PFSK-1 (cell line): ENCODE measurements around the gene ODF2.

ENCODE experiments used
- POLR2AphosphoS5 ChIP-seq: IDR thresholded peaks from 2 replicates; pipeline ENCODE4 v1.6.1; 2012; ENCODE audit warnings: low read depth, mild to moderate bottlenecking, control low read depth, low read length, moderate library complexity
- TF ChIP-seq, protein P1 (sequence below), 2 experiments: IDR thresholded peaks; 2 replicates each; pipeline versions ENCODE4 v1.6.1 to v1.8.0; 2011 to 2012; ENCODE audit warnings: low read depth in 2 of 2, low read length in 2 of 2, control low read depth in 1 of 2, inconsistent platforms in 1 of 2, mild to moderate bottlenecking in 1 of 2, moderate library complexity in 1 of 2; ENCODE audit not compliant: insufficient read depth in 1 of 2

DNA sequence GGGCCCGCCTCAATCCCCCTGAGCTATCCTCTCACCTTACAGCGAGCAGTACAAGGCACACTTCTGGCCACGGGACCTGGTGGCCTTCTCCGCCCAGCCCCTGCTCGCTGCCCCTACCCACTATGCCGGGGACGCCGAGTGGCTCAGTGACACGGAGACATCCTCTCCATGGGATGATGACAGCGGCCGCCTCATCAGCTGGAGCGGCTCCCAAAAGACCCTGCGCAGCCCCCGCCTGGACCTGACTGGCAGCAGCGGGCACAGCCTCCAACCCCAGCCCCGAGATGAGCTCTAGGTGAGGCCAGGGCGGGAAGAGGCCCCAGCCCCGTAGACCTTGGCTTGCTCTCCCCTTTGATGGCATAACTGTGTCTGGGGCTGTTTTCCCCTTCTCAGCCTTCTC, 20.2 kb upstream of the ODF2 start:
- no peak for TF ChIP-seq POLR2AphosphoS5
- TF ChIP-seq, protein P1, sequence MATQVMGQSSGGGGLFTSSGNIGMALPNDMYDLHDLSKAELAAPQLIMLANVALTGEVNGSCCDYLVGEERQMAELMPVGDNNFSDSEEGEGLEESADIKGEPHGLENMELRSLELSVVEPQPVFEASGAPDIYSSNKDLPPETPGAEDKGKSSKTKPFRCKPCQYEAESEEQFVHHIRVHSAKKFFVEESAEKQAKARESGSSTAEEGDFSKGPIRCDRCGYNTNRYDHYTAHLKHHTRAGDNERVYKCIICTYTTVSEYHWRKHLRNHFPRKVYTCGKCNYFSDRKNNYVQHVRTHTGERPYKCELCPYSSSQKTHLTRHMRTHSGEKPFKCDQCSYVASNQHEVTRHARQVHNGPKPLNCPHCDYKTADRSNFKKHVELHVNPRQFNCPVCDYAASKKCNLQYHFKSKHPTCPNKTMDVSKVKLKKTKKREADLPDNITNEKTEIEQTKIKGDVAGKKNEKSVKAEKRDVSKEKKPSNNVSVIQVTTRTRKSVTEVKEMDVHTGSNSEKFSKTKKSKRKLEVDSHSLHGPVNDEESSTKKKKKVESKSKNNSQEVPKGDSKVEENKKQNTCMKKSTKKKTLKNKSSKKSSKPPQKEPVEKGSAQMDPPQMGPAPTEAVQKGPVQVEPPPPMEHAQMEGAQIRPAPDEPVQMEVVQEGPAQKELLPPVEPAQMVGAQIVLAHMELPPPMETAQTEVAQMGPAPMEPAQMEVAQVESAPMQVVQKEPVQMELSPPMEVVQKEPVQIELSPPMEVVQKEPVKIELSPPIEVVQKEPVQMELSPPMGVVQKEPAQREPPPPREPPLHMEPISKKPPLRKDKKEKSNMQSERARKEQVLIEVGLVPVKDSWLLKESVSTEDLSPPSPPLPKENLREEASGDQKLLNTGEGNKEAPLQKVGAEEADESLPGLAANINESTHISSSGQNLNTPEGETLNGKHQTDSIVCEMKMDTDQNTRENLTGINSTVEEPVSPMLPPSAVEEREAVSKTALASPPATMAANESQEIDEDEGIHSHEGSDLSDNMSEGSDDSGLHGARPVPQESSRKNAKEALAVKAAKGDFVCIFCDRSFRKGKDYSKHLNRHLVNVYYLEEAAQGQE (IDR thresholded peaks at IDR 0.05; ENCODE audit: insufficient read depth in 1 of 2, low read depth in 2 of 2, low read length in 2 of 2), result no peak
